HG03139 (cell line): Measurements from ENCODE around the gene KRT80.

Experiments used
- ATAC-seq: cut with Tn5 transposase; IDR thresholded peaks from one replicate; pipeline ENCODE4 v1.9.1; 2021; ENCODE audit not compliant: unreplicated experiment

The KRT80 gene

DNA sequence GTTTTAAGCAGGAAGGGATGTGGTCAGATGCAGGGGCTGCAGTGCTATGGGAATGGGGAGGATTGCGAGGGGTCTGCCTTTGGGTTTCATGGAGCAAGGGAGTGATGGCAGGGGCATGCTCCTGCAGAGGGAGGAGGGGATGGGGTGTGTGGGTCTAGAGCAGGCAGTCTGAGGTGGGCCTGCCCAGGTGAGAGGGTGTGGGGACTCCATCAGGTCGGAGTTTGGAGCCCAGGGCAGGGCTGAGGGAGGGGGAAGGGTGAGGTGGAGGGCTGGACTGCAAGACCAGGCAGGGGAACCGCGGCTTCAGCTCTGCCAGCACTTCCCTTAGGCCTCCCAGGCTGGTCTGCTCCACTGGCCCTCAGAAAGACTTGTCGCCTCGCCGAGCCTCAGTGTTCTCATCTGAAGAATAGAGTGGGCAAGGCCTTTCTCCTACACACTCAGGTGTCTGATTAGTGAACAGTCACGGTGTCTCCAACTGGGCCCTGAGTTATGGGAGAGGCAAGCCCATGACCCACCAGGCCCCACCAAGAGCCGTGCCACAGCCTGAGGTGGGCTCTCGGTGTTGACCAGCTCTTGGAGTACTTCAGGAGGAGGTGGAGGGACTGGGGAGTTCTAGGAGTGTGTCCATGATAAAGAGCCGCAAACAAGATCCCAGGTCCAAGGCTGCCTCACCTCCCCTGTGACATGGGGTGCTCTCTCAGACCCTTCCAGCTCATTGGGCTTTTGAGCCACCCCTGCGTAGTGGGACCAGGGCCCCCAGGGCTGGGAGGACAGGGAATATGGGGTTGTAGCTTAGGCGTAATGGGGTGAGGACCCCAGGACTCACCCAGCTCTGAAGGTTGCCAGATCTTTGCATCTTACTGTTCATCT is 20.1 kb upstream of the KRT80 start:
- ATAC-seq = no peak

DNA sequence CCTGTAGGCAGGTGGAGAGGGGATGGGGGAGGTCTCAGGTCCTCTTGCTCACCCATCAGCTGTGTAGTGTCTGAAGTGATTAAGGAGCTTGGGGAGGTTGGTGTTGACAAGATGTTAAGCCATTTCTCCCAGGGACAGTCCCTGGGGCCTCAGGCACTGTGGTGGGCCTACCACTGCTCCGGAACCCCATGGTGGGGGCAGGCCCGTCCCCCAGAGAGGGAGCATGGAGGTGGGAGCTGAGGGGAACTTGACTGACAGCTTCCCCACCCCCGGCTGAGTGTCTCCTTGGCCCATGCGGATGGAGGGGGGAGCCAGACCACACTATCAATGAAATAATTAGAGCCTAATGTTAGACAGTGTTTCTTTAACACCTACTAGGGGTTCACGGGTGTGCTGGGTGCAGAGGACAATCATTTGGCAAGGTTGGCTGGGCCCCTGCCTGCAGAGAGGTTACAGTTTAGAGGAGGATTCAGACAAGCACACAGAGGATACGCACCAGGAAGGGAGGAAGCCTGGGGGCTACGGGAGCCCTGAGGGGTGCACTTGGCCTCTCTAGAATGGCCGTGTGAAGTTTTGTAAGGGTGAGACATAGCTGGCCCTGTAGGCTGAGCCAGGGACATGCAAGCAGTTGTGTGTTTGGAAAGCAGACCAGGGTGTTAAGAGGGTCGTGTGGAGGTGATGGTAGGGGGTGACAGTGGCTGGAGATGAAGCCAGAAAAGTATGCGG is 19.3 kb upstream of the KRT80 start:
- no peak for ATAC-seq

DNA sequence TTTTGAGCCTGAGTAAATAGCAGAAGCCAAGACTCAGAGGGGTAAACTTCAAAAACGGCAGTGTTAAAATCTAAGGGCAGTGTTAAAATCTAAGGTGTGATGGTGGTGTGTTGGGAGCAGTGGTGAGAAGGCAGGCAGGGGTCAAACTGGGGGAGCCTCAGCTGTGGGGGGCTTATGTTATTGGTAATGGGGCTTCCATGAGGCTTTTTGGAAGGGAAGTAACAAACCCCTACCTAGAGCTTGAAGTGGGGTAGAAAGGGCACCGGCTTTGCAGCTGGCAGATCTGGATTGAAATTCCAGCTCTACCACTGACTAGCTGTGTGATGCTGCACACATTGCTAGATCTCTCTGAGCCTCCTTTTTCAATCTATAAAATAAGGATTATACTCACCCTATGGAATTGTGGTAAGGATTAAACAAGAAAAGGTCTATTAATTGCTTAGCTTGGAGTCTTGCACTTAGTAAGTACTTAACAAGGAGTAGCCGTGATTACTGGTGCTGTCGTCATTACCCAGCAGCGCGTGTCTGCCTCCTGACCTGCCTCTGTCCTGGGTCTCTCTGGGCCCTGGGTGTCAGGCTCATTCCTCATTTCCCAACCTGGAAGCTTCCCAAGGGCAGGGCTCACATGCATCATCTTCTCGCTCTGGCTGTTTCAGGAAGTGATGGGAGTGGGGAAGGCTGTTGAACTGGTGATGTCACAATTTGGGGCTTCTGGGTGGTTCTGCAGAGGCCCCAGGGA is 18.5 kb upstream of the KRT80 start:
- no peak for ATAC-seq

DNA sequence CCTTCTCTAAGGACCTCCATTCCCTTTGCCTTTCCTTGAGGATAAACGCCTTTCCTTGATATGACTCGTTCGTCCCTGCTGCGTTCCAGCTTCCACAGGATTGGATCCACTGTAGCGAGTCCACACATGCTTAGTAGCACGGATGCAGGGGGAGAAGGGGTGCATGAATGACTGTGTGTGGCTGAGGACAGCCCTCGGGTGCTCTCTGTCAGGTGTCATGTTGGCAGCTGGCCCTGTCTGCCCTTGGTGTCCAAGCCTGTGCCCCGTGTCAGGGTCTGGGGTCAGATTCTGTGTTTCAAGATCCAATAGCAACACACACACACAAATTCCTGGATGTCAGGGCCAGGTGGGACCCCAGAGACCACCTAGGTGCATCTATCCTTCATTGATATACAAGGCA is 17.5 kb upstream of the KRT80 start:
- no peak for ATAC-seq

DNA sequence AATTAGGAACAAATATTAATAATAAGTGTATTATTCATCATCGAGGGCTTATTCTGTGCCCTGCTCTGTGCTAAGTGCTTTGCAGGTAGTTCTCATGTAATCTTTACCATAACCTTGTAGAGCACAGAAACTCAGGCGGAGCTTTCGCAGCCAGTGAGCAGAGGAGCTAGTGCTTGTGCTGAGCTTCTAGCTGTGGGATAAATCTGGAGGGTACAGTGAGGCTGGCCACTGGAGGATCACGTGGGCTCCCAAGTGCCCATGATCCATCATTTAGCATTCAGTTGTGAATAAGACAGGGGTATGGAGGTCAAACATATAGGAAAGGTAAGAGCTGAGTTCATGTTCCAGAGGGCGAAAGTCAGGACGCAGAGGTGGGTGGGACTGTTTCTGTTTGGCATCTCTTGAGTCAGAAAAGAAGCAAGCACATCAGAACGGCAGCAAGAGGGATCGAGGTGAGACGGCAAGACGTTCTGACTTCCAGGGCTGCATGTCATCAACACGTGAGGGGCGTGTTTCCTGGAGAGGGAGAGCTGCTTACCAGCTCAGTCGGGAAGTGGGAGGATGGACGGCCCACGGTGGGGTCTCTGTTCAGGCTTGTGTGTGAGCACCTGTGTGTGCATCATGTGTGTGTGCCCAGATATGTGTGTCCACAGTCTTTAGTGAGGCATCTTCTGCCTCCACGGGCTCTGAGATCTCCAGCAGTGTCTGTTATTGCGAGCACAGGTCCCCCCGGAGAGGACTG is 16.8 kb upstream of the KRT80 start:
- no peak for ATAC-seq

DNA sequence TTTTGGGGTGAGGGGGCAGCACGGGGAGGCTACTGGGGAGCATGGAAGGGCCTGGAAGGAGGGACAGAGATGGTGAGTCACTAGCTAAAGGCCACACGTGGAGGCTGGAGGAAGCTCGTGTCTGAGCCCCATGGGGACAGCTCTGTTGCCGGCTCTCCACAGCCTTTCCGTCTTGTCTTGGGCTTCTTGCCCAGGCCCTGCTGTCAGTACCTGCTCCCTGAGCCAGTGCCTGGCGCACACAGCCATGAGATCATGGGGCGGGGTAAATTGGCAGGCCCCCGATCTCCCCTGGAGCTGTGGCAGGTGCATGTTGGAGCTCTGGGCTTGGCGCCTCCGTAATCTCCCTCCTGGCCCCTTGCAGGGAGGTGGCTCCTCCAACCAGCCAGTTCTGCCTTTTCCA is 16.1 kb upstream of the KRT80 start:
- no peak for ATAC-seq

DNA sequence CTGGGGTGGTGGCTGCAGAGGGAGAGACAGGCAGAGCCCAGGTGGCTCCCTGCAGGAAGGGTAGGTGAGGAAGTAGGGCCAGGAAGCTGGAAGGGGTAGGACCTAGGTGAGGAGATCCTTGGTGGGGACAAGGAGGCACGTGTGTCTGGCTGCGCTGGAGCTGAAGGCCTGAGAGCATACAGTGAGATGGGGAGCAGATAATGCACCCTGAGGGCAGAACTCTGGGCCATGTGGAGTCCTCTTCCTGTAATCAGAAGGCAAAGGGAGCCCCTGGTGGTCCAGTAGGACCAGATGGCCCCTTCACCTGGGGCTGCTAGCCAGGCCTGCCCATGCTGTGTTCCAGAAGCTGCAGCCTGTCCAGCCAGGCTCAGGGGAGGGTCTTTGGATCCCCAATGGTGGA is 15.3 kb upstream of the KRT80 start:
- ATAC-seq = no peak

DNA sequence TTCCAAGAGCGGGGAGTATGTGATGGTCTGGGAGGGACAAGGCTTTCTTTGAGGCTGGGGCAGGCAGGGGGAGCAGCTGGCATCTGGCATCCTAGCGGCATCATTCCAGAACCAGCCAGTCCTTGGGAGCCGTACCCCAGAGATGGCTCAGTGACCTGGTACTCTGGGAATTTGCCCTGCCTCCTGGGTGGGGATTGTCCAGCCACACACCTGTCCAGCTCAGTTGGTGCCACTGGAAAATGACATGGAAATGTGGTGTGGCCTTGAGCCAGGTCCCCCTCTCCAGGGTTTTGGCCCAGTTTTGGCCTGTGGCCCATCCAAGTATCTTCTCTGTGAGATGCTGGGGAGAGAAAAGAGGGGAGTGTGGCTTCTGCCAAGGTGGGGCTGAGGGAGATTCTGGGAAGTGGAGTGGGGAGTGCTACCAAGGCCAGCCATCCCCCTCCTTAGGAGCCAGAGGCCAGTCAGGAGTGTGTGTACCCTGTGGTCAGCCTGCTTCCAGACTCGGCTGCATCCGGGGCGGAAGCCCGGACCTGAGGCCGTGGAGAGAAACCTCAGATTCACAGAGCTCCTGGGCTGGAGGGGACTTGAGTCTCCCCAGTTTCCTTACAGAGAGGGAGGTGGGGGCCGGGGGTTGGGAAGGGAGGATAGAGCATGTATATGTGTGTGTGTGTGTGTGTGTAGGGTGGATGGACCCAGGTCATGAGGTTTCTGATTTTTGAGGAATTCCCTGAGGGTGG is 14.7 kb upstream of the KRT80 start:
- no peak for ATAC-seq

DNA sequence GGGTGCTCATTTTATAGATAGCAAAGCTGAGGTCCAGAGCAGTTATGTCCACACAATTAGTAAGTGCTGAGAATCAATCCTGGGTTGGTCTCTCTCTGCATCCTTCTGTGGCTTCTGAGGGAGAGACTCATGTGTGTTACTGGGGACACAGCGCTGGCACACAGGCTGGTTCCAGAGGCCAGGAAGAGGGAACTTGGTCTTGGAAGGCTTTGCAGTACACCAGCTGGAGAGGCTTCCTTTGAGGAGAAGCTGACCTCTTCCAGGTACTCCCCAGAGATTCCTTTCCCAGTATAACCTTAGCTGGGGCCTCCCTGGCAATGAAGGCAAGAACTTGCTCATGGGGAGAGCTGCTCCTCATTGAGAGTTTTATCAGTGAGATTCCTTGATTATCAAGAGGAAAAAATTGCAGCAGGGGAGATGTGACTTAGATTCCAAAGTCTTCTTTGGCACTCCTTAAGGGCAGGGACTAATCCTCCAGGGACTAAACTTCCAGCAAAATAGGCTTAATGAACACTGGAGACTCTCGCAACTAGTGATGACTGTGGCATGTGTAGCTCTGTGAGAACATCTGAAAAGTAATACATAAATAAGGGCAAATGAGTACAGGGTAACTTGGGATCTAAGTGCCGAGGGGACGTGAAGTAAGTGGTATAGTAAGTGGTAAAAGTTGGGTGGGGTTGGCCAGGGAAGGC is 13.9 kb upstream of the KRT80 start:
- ATAC-seq = no peak

DNA sequence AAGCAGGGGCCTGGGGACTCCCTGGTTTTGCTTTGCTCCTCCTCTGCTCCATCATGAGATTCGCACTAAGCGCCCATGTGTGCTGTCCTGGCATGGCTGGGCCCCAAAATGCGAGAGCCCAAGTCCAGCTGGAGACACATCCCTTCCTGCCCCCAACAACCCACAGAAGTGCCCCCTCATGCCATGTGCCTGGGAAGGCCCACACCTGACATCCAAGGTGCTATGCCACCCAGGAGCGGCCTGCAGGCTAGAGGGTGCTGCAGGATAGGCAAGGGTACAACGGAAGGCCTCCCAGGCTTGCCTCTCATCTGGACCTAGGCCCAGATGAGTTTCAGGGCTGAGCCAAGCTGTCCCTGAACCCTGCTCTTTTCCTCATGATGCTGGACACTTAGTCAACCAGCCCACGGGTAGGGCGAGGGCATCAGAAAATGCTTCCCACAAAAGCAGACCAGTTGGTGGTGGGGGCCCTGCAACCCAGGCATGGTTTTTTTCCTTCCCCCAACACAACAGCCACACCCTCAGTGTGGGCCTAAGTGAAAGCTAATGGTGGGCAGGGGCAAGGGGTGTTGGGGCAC is 13.2 kb upstream of the KRT80 start:
- no peak for ATAC-seq

DNA sequence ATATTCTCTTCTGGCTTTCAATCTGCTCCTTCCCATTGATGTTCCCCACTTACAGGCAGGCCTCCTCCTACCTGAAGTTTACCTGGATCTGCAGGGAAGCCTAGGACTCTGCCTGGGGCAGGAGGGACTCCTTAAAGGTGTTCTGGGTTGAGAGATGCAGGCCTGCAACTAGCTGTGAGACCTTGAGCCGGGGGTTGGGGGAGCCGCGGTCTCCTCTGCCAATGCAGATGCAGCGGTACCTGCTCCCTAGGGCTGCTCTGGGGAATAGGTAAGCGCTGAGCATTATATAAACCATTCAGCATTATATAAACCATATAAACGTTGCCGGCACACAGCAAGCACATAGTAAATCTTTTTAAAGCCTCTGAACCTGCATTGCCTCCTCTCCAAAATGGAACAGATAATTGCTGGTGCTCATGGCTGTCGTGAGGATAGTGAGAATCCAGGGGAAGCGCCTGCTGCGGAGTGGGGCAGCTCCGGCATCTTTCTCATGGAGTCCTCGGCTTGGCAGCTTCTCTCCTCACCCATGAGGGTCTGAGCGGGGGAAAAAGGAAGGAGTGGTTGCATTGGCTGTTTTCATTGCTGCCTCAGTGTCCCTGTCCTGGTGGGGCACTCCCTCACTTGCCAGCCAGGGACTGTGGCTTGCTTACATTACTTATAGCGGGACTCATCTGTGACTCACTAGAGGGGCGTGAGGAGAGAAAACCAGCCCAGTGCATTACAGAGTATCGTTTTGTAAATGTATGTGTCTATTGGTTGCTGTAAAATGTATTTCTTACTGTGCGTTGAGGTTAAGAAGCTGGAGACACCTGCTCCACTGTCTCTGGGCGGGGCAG is 12.5 kb upstream of the KRT80 start:
- no peak for ATAC-seq

DNA sequence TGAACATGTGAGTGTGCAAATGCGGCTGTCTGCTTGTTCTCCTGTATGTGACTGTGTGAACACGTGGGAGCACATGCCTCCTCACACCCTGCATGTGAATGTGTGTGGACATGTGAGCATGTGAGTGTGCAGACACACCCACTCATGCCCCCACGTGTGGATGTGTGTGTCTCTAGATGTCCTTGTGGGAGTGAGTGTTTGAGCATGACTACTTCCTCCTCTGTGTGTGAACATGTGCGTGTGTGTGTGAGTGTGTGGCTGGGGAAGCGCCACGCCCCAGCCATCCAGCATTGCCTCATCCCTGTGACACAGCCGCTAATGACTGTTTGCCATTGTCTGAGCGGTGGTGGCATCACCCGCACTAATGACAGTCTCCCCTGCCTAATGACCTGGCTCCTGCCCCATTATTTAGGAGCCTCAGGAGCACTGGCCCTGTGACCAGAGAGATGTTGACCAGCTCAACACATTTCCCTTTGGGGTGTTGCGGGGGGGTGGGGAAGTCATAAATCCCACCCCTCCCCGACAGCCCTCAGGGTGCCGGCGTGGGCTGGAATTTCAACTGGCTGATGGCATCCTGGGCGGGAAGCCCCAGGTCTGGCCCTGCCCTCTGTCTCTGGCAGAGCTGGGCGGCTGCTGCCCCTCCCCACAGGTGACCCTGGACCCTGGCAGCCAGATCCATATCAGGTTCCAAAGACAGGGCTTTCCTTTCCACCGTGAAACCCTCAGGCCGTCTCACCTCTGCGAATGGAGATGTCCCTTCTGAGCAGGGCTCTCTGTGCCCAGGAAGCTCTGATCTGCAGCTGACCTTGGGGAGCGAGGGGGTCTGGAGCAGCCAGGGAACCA is 11.5 kb upstream of the KRT80 start:
- ATAC-seq = no peak

DNA sequence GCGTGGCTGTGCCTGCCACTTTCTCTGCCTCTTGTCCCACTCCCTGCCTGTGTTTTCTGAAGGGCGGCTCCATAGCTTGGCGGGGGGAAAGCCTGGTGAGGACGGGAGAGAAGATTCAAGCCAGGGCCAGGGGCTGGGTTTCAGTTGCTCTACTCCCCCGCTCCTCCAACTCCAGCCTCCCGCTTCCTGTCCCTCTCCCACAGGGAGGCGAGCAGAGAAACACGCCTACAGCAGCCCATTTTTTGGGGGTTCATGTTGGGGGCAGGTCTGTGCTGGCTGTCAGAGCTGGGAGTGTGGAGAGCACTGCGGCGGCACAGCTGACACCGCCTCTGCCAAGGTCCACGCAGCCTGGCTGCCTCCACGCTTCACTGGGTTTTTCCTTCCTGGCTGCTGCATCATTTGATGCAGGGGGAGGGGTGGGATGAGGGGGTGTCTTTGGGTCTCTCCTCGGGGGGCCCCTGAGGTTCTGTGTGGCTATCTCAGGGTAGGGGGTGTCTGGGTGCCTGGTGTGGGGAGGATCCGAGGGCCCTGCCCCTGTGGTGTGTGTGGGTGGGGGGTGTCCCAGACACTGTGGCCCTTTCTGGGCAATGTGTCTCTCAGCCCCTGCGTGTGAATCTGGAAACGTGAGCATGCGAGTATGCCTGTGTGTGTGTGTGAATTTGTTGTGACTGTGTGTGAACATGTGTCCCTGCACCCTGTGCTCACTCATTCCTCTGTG is 10.7 kb upstream of the KRT80 start:
- no peak for ATAC-seq

DNA sequence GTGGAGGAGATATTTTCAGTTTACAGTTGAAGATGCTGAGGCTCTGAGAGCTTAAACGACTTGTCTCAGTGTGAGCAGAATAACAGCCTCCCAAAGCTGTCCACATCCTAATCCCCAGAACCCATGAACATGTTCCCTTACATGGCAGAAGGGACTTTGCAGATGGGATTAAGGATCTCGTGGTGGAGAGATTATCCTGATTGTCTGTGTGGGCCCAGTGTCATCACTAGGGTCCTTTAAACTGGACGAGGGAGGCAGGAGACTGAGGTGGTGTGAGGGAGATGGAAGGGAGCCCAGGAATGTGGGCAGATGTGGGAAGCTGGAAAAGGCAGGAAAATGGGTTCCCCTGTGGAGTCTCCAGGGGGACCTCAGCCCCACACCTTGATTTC is 9.6 kb upstream of the KRT80 start:
- ATAC-seq = no peak

DNA sequence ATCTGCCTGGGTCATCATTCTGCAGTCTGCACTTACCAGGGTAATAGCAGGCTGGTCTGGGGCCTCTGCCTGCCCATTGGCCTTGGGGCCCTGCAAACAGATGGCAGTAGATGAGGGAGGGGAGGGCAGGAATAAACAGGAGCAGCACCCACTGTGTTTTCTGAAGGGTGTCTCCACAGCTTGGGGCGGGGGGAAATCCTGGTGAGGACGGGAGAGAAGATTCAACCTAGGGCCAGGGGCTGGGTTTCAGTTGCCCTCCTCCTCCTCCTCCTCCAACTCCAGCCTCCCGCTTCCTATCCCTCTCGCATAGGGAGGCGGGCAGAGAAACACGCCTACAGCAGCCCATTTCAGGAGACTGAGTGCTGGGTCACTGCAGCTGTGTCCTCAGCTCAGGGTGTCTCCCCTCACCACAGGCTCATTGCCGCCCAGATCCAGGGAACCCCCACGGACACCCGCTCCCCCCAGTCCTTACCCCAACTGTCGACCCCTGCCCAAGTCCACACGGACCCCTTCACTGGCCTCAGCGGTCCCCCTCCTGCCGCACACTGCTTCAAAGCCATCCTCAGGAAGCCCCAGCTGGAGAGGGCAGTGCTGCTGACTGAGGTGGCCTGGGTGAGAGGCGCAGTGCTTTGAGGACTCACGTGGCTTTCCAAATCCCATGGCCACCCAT is 9.1 kb upstream of the KRT80 start:
- ATAC-seq = no peak

DNA sequence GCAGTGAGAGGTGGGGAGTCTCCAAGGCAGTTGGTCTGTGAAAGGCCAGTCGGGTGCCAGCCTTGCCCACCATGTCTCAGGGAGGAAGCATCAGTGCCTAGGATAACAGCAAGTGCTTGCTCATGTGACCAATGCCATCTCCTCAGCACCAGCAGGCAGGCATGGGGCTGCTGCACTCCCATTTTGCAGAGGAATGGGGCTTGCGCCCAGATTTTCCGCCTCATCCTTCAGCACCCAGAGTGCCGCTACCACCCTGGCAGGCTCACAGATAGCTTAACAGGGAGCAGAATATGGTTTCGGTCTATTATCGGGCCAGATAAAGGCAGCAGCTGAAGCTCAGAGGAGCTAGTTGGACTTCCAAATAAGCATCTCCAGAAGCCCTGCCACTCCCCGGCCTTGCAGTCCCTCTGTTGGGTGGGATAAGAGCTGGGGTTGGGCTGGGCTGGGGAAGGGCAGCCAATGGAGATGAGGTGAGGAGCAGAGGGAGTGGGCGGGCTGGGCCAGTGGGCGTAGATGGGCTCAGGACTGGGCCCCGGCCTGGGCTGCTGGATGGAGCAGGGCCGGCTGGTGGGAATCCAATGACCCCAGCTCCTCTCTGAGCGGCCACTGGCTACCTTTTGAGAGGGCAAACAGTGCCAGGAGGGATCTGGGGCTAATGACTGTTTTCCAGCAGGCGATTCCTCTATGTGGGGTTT is 8.4 kb upstream of the KRT80 start:
- ATAC-seq = no peak
